COLO668 (cell line): ENCODE results near the gene FOXP2.
A peak's percentile ranks its signal among the peaks of the same experiment; 100 is the strongest.

Experiments
- DNase-seq: peaks from one replicate; lab custom pipeline; 2025; ENCODE audit not compliant: unreplicated experiment; lab: John Stamatoyannopoulos, UW

Gene FOXP2

DNA sequence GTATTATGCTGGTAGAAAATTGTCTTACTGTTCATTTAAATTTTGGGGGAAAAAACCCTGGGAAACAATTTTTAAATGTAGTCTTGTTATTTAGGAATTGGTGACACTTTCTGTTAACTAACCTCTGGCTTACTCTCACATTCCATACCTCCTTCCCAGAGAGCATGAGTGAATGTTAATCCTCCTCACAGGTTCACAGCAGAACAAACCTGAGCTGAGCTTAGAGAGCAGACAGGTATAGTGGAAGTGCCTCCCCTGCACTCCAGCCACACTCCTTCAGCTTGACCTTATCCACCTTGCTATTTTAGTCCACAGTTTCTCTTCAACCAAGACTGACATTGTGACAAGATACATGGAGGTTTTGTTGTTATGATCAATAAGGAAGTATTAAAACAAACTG lies 235.9 kb downstream of the FOXP2 start:
- no peak for DNase-seq

GRCh38 chr7:114652041-114652440 lies 237.4 kb downstream of the FOXP2 start:
- peak; percentile 46 for DNase-seq

GRCh38 chr7:114653364-114654088 lies 238.9 kb downstream of the FOXP2 start:
- peak; percentile 12 for DNase-seq

DNA sequence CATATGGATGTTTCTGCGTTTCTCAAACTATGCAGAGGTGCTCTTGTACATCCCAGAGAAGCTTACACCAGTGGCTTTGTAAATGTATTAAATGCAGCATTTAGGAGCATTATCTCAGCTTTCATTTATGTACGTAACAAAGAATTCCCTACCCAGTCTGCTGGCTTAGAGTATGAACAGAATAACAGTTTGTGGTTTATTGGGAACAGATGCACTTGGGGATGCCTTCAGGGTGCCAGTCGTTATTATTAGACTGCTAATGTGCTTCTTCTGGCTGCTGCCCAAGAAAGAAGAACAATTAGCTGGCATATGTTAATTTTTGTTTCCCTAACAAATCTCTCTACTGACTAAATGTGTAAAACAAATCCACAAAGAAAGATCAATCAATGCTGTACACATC lies 241.9 kb downstream of the FOXP2 start:
- no peak for DNase-seq

GRCh38 chr7:114657279-114657678 lies 242.7 kb downstream of the FOXP2 start:
- no peak for DNase-seq

DNA sequence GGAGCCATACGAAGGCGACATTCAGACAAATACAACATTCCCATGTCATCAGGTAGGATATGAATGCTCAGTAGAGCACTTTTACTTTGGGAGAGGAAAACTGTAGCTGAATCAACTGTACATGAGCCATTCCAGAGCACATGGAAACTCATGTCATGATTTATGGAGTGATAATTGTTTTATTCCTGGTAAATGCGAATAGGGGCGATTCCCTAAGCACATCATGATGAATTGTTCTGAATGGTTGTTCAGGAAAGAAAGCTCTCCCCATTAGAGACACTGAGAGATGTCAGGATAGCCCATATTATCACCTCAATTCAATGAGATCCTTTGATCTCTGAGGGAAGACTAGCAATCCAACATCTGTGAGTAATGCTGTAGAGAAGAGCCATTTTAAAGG lies 243.6 kb downstream of the FOXP2 start:
- no peak for DNase-seq

- peak; percentile 29 for DNase-seq
These were observed 245.0 kb downstream of the FOXP2 start for GRCh38 chr7:114659409-114660125.

DNA sequence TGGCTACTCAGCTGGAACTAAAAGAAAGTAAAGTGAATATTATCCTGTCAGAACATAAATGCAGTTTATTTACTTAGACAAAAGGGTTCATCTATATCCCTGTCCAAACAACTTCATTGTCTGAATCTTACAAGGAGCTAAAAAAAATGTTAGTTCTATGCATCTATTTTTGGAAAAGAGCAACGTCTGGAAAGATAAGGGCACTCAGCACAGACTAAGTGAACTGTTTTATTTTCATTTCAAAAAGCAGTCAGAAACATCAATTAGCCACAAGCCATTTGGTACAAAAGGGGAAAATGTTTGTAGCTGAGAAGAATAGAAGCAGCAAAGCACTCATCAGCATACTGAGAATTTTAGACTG lies 245.5 kb downstream of the FOXP2 start:
- DNase-seq: no peak

DNA sequence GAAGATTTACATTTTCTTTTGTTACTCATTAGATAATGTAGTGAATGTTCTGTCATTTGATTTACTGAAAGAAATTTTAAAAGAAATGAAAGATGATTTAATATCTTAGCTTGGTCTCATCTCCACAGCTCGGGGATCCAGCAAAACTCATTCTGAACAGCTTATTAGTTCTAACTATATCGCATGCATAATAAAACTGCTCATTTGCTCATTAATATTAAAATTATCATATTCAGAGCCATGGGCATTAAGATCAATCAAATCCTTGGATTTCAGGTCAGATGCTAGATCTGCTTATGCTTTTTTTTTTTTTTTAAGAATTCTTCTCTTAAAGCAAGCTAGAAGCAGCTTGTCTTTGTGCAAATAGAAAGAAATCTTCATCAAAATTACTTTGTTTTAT lies 246.1 kb downstream of the FOXP2 start:
- no peak for DNase-seq

DNA sequence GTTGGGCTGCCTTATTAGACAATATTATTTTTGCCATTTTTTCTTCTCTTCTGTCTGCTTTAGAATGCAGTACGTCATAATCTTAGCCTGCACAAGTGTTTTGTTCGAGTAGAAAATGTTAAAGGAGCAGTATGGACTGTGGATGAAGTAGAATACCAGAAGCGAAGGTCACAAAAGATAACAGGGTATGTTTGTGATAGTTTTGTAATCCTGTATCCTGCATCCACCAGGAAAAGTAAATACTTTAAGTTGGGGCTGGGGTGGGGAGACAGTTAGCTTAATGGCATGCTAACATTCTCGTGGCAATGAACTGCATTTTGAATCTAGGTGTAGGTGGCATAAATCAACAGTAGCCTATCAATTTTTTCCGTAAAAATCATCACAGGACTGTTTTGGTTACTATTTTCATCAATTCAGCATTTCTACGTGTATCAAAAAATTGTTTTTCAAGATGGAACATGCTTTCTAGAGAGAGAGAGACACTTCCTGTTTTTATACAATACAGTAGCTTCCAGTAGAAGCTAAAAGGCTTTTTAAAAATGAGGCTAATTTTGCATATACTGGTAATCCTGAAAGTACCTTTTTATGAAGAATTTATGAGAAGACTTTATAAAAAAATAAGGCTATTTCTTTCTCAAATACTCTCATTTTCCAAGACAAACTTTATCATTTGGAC lies 247.5 kb downstream of the FOXP2 start:
- DNase-seq: no peak

GRCh38 chr7:114663502-114663901 lies 248.9 kb downstream of the FOXP2 start:
- DNase-seq: peak; percentile 22

- DNase-seq: no peak
These were observed 256.1 kb downstream of the FOXP2 start for GRCh38 chr7:114670676-114671075.

- DNase-seq: no peak
These were observed 257.0 kb downstream of the FOXP2 start for GRCh38 chr7:114671563-114672123.

GRCh38 chr7:114678116-114678515 lies 263.5 kb downstream of the FOXP2 start:
- no peak for DNase-seq

- DNase-seq: no peak
These were observed 272.6 kb downstream of the FOXP2 start for GRCh38 chr7:114687238-114687637.

- DNase-seq: no peak
These were observed 273.9 kb downstream of the FOXP2 start for GRCh38 chr7:114688443-114689055.

GRCh38 chr7:114689406-114689805 lies 274.8 kb downstream of the FOXP2 start:
- DNase-seq: no peak

DNA sequence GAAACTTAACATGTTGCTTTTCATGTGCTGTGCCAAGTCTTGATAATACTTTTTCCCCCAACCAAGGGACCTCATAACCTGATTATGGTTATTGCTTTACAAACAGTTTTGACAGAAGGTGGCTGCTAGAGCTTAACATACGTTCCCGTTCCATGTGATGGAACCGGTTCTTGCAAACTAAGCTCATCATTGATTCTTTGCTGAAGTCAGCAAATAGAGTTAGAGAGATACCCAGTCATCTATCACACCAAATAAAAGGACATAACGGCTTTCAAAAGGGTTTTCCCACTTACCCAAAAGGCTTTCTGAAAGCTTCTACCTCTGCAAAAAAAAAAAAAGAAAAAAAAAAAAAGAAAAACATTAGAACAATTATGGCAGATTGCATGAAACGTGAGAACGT lies 277.0 kb downstream of the FOXP2 start:
- no peak for DNase-seq

GRCh38 chr7:114695182-114695581 lies 280.6 kb downstream of the FOXP2 start:
- no peak for DNase-seq

- DNase-seq: no peak
These were observed 285.8 kb downstream of the FOXP2 start for GRCh38 chr7:114700247-114700928.

- DNase-seq: no peak
These were observed 289.1 kb downstream of the FOXP2 start for GRCh38 chr7:114703677-114704076.
